PC-9 (cell line): ENCODE measurements around the gene AKAP6.

Experiments used
- EZH2 ChIP-seq: fragments of 200-600 bp; sonication (generic); IDR thresholded peaks from 2 replicates; pipeline ENCODE4 v1.8.0; 2017; ENCODE audit warnings: antibody characterized with exemption, low read depth
- TF ChIP-seq, protein P1 (sequence below): fragments of 200-600 bp; sonication (generic); conservative IDR thresholded peaks from 2 replicates; pipeline ENCODE4 v1.6.1; 2017; ENCODE audit warnings: mixed run types, antibody characterized with exemption, mild to moderate bottlenecking, moderate library complexity

DNA sequence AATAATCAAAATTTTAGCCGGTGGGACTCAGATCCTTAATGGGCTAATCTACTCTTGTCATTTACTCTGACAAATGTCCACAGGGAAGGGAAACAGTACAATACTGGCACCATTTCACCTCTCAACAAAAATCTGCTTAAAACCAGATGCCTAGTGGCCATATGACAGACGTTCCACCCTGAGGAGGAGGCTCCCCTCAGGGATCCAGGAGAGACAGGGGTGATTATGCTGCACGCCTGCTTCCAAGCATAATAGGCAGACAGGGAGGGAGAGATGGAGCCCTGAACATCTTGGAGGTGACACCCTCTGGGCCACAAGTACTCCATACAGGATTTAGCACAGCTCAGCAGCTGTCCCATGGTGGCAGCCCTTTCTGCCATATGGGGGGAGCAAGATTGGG lies 24.8 kb upstream of the AKAP6 start:
- TF ChIP-seq, protein P1, sequence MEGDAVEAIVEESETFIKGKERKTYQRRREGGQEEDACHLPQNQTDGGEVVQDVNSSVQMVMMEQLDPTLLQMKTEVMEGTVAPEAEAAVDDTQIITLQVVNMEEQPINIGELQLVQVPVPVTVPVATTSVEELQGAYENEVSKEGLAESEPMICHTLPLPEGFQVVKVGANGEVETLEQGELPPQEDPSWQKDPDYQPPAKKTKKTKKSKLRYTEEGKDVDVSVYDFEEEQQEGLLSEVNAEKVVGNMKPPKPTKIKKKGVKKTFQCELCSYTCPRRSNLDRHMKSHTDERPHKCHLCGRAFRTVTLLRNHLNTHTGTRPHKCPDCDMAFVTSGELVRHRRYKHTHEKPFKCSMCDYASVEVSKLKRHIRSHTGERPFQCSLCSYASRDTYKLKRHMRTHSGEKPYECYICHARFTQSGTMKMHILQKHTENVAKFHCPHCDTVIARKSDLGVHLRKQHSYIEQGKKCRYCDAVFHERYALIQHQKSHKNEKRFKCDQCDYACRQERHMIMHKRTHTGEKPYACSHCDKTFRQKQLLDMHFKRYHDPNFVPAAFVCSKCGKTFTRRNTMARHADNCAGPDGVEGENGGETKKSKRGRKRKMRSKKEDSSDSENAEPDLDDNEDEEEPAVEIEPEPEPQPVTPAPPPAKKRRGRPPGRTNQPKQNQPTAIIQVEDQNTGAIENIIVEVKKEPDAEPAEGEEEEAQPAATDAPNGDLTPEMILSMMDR: no peak
- no peak for TF ChIP-seq EZH2
